Neural cell (in vitro differentiated cells): Measurements from ENCODE around the gene LAMC2. TPM values are rescaled to one million over a fixed set of nuclear protein-coding genes. Genes with fewer than 3 reads are reported as not detected.

Source experiments
- H2AFZ ChIP-seq: fragments of 200-600, 300-800 bp; sonication (generic), shearing (Covaris generic); 2 replicates; pipeline ENCODE4 v1.6.0; 2014; ENCODE audit warnings: low read depth, mild to moderate bottlenecking, antibody characterized with exemption, low read length, moderate library complexity
- H3F3A ChIP-seq: fragments of 200-600 bp; shearing (Covaris generic); 2 replicates; pipeline ENCODE4 v1.6.1; 2016; ENCODE audit warnings: mild to moderate bottlenecking, moderate library complexity, mixed read lengths, antibody characterized with exemption, low read length; ENCODE audit not compliant: insufficient read depth, poor library complexity, severe bottlenecking
- H3K27ac ChIP-seq: fragments of 200-600, 300-800 bp; sonication (generic), shearing (Covaris generic); 2 replicates; pipeline ENCODE4 v1.5.1; 2014; ENCODE audit warnings: mild to moderate bottlenecking, low read length, moderate library complexity
- H3K27me3 ChIP-seq: fragments of 300-800, 200-600 bp; sonication (generic), shearing (Covaris generic); 2 replicates; pipeline ENCODE4 v1.6.0; 2014; ENCODE audit warnings: mild to moderate bottlenecking, low read depth, low read length, moderate library complexity; ENCODE audit not compliant: insufficient read depth
- H3K36me3 ChIP-seq: fragments of 300-800, 200-600 bp; sonication (generic), shearing (Covaris generic); 2 replicates; pipeline ENCODE4 v1.5.1; 2014; ENCODE audit warnings: mild to moderate bottlenecking, antibody characterized with exemption, low read length, moderate library complexity; ENCODE audit not compliant: insufficient read depth
- H3K4me2 ChIP-seq: fragments of 300-800, 200-600 bp; sonication (generic), shearing (Covaris generic); 2 replicates; pipeline ENCODE4 v1.6.0; 2014; ENCODE audit warnings: mild to moderate bottlenecking, low read length
- H3K4me3 ChIP-seq: fragments of 300-800, 200-600 bp; sonication (generic), shearing (Covaris generic); 2 replicates; pipeline ENCODE4 v1.5.1; 2014; ENCODE audit warnings: mild to moderate bottlenecking, low read length, moderate library complexity
- H3K79me2 ChIP-seq: fragments of 200-600 bp; shearing (Covaris generic); replicated peaks from 2 replicates; pipeline ENCODE4 v1.6.0; 2014; ENCODE audit warnings: mild to moderate bottlenecking, low read length, moderate library complexity; ENCODE audit not compliant: insufficient read depth
- H3K9ac ChIP-seq: fragments of 300-800, 200-600 bp; sonication (generic), shearing (Covaris generic); 2 replicates; pipeline ENCODE4 v1.6.1; 2016; ENCODE audit warnings: mild to moderate bottlenecking, low read length, mixed read lengths
- H3K9me2 ChIP-seq: fragments of 200-600 bp; shearing (Covaris generic); 2 replicates; pipeline ENCODE4 v1.6.1; 2016; ENCODE audit warnings: mild to moderate bottlenecking, low read length, mixed read lengths; ENCODE audit not compliant: insufficient read depth
- H3K9me3 ChIP-seq: fragments of 200-600, 300-800 bp; sonication (generic), shearing (Covaris generic); 2 replicates; pipeline ENCODE4 v1.6.1; 2016; ENCODE audit warnings: mild to moderate bottlenecking, mixed run types, low read length, moderate library complexity, mixed read lengths
- H4K20me1 ChIP-seq: fragments of 200-600 bp; shearing (Covaris generic); 2 replicates; pipeline ENCODE4 v1.6.1; 2016; ENCODE audit warnings: mild to moderate bottlenecking, mixed run types; ENCODE audit not compliant: insufficient read depth
- CTCF ChIP-seq: fragments of 450-650 bp; IDR thresholded peaks from 2 replicates; pipeline ENCODE4 v1.5.1; 2014; ENCODE audit warnings: antibody characterized with exemption, mild to moderate bottlenecking, moderate library complexity; ENCODE audit not compliant: poor library complexity, severe bottlenecking
- EP300 ChIP-seq: fragments of 450-650 bp; conservative IDR thresholded peaks from 2 replicates; pipeline ENCODE4 v1.6.1; 2014; ENCODE audit warnings: antibody characterized with exemption, mild to moderate bottlenecking, moderate library complexity; ENCODE audit not compliant: poor library complexity, severe bottlenecking
- EZH2 ChIP-seq: fragments of 200-600, 300-800 bp; shearing (Covaris generic), sonication (generic); IDR thresholded peaks from 2 replicates; pipeline ENCODE4 v1.6.1; 2014; ENCODE audit warnings: antibody characterized with exemption, low read length, borderline replicate concordance, mild to moderate bottlenecking; ENCODE audit not compliant: insufficient read depth, poor library complexity, severe bottlenecking
- MXI1 ChIP-seq: fragments of 450-650 bp; conservative IDR thresholded peaks from 2 replicates; pipeline ENCODE4 v1.6.1; 2014; ENCODE audit warnings: antibody characterized with exemption, mild to moderate bottlenecking; ENCODE audit not compliant: poor library complexity, severe bottlenecking
- POLR2AphosphoS5 ChIP-seq: IDR thresholded peaks from 2 replicates; pipeline ENCODE4 v1.6.1; 2012
- RAD21 ChIP-seq: fragments of 450-650 bp; conservative IDR thresholded peaks from 2 replicates; pipeline ENCODE4 v1.6.1; 2014; ENCODE audit warnings: antibody characterized with exemption, mild to moderate bottlenecking, moderate library complexity
- REST ChIP-seq: IDR thresholded peaks from 2 replicates; pipeline ENCODE4 v1.6.1; 2012; ENCODE audit warnings: borderline replicate concordance
- SMC3 ChIP-seq: fragments of 450-650 bp; conservative IDR thresholded peaks from 2 replicates; pipeline ENCODE4 v1.6.1; 2014; ENCODE audit warnings: antibody characterized with exemption, mild to moderate bottlenecking, moderate library complexity; ENCODE audit not compliant: poor library complexity
- TAF1 ChIP-seq: IDR thresholded peaks from 2 replicates; pipeline ENCODE4 v1.6.1; 2012; ENCODE audit warnings: low read depth
- polyA plus RNA-seq: library from polyadenylated mRNA; depleted of rRNA; stranded (reverse); fragments of >200 nt; gene quantifications from 2 replicates; pipeline ENCODE4 v1.2.3, GENCODE V29; 2014

LAMC2 gene
- polyA plus RNA-seq, 1 donor from 2014 or later, result 0.67 TPM

- H3F3A ChIP-seq, result no peaks in the 10 kb centered on the region
- no peak overlapping the region for H3K4me3 ChIP-seq
- no peak for TF ChIP-seq RAD21
- no peak overlapping the region for H2AFZ ChIP-seq
- no peaks in the 10 kb centered on the region for H3K27me3 ChIP-seq
- no peaks in the 10 kb centered on the region for H4K20me1 ChIP-seq
- H3K9ac ChIP-seq, result no peak overlapping the region
- H3K9me2 ChIP-seq, result no peaks in the 10 kb centered on the region
- no peaks in the 10 kb centered on the region for H3K9me3 ChIP-seq
- no peak overlapping the region for H3K27ac ChIP-seq
- no peaks in the 10 kb centered on the region for H3K36me3 ChIP-seq
- H3K4me2 ChIP-seq, result no peak overlapping the region
- H3K79me2 ChIP-seq, result no peaks in the 10 kb centered on the region
Measured at GRCh38 chr1:183200451-183200850, 14.4 kb downstream of the LAMC2 start.

- Histone ChIP-seq H4K20me1 (no peaks in the 10 kb centered on the region), H3K79me2 (no peaks in the 10 kb centered on the region), H3K4me3 (no peak overlapping the region), H2AFZ (no peak overlapping the region), H3K4me2 (no peak overlapping the region), H3K27ac (no peak overlapping the region), H3K9ac (no peak overlapping the region), H3K27me3 (no peaks in the 10 kb centered on the region), H3K9me3 (no peaks in the 10 kb centered on the region), H3K36me3 (no peaks in the 10 kb centered on the region), H3F3A (no peaks in the 10 kb centered on the region), H3K9me2 (no peaks in the 10 kb centered on the region)
- TF ChIP-seq EZH2, result no peak
- no peak for TF ChIP-seq CTCF
- no peak for TF ChIP-seq EP300
- TF ChIP-seq SMC3, result no peak
- no peak for TF ChIP-seq POLR2AphosphoS5
- TF ChIP-seq MXI1, result no peak
Measured at GRCh38 chr1:183203094-183203493, 17.0 kb downstream of the LAMC2 start.

GRCh38 chr1:183205196-183205781 is 19.2 kb downstream of the LAMC2 start:
- H3K4me3 ChIP-seq, result no peak overlapping the region

More at GRCh38 chr1:183205196-183205781, 19.2 kb downstream of the LAMC2 start:
- Histone ChIP-seq H3K9ac (no peak overlapping the region), H3K4me2 (no peak overlapping the region), H3K9me2 (no peaks in the 10 kb centered on the region), H3K27me3 (no peaks in the 10 kb centered on the region), H4K20me1 (no peaks in the 10 kb centered on the region), H3K27ac (no peak overlapping the region), H3K79me2 (no peaks in the 10 kb centered on the region), H3F3A (no peaks in the 10 kb centered on the region), H3K9me3 (no peaks in the 10 kb centered on the region), H2AFZ (no peak overlapping the region), H3K36me3 (no peaks in the 10 kb centered on the region)
- no peak for TF ChIP-seq POLR2AphosphoS5
- TF ChIP-seq TAF1, result no peak
- TF ChIP-seq RAD21, result no peak
- TF ChIP-seq SMC3, result no peak
- TF ChIP-seq CTCF, result no peak
- TF ChIP-seq MXI1, result no peak
- no peak for TF ChIP-seq EP300
- TF ChIP-seq REST, result no peak
- no peak for TF ChIP-seq EZH2
